OCI-LY7 (cell line): ENCODE measurements around the gene DGKB.

Experiments
- EZH2phosphoT487 ChIP-seq: fragments of 200-600 bp; sonication (generic); IDR thresholded peaks from 2 replicates; pipeline ENCODE4 v1.6.1; 2018; ENCODE audit warnings: low read depth, borderline replicate concordance, mild to moderate bottlenecking, mixed run types, antibody characterized with exemption, low read length, moderate library complexity, mixed read lengths
- TF ChIP-seq, protein P1 (sequence below): fragments of 200-600 bp; sonication (generic); conservative IDR thresholded peaks from 2 replicates; pipeline ENCODE4 v1.5.1; 2014; ENCODE audit warnings: mild to moderate bottlenecking, antibody characterized with exemption, low read length, moderate library complexity, mixed read lengths

DNA sequence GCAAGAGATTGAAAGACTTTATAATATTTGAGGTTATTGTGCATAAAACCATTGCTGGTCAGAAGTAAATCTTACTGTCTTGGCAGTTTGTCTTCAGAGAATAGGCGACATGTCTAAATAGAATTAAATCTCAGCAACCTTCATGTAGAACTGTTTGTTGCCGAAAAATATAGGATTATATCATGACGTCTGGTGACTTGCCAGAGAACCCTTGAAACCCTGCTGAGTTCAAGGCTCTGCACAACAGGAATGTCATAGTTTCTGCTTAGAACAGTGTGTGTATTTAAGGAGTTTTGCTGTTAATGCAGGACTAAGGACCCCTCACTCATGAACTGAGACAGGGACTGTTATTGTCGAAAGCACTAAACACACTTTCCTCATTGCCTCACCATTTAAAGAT, 706.7 kb downstream of the DGKB start:
- TF ChIP-seq, protein P1, sequence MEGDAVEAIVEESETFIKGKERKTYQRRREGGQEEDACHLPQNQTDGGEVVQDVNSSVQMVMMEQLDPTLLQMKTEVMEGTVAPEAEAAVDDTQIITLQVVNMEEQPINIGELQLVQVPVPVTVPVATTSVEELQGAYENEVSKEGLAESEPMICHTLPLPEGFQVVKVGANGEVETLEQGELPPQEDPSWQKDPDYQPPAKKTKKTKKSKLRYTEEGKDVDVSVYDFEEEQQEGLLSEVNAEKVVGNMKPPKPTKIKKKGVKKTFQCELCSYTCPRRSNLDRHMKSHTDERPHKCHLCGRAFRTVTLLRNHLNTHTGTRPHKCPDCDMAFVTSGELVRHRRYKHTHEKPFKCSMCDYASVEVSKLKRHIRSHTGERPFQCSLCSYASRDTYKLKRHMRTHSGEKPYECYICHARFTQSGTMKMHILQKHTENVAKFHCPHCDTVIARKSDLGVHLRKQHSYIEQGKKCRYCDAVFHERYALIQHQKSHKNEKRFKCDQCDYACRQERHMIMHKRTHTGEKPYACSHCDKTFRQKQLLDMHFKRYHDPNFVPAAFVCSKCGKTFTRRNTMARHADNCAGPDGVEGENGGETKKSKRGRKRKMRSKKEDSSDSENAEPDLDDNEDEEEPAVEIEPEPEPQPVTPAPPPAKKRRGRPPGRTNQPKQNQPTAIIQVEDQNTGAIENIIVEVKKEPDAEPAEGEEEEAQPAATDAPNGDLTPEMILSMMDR, result no peak
- TF ChIP-seq EZH2phosphoT487, result no peak
